K562 (cell line): ENCODE measurements around the gene CBX1. TPM values are rescaled to one million over a fixed set of nuclear protein-coding genes. Genes with fewer than 3 reads are reported as not detected.

ENCODE experiments used
- ATAC-seq: fragments of 200-7000 bp; cut with Tn5 transposase; 3 replicates; pipeline ENCODE4 v1.9.1; 2020; ENCODE audit warnings: moderate library complexity
- BruUV-seq: library from RNA; stranded (reverse); fragments of 400-500 nt; replicated peaks from 2 replicates; lab custom pipeline; 2021; lab: Mats Ljungman, UMichigan
- CTCF ChIA-PET: fragments of 300-600 bp; formaldehyde crosslinking; extraction: SDS; loops from one replicate; lab custom pipeline; 2021; ENCODE audit warnings: low intra/inter-chr PET ratio; lab: Yijun Ruan, JAX
- POLR2A ChIA-PET: fragments of 300-600, 350-650 bp; sonication (Branson Sonifier 250); formaldehyde crosslinking; extraction: SDS; loops from one replicate; lab custom pipeline; 2021; ENCODE audit warnings: antibody characterized with exemption, inconsistent platforms; lab: Yijun Ruan, JAX
- DNase-seq, 4 experiments: peaks; one replicate each; pipeline versions ENCODE4 v3.0.0 to v3.0.0-alpha.2; 2011 to 2018; ENCODE audit warnings: low spot score in 3 of 4, mixed read lengths in 3 of 4; ENCODE audit errors: extremely low read depth in 1 of 4
- FAIRE-seq: peaks from 2 replicates; lab custom pipeline; 2011; peaks lifted over from hg19 to GRCh38; lab: Jason Lieb, UNC
- H2AFZ ChIP-seq: 2 replicates; pipeline ENCODE4 v1.6.0; 2011; ENCODE audit warnings: low read depth, low read length, control low read depth, inconsistent platforms
- H3K27ac ChIP-seq: fragments of 200-600 bp; 3 replicates; pipeline ENCODE4 v1.8.0; 2011; ENCODE audit warnings: low read depth, mild to moderate bottlenecking, control low read depth, inconsistent platforms, low read length, moderate library complexity, mixed read lengths; ENCODE audit errors: extremely low read depth
- H3K27me3 ChIP-seq, 2 experiments: fragments of 300-600 bp in 1 of 2; 2 replicates in 1 of 2; 3 replicates in 1 of 2; pipeline versions ENCODE4 v1.6.0 to v1.8.0; 2011; ENCODE audit warnings: inconsistent platforms in 2 of 2, low read length in 2 of 2, mild to moderate bottlenecking in 1 of 2, mixed read lengths in 1 of 2, moderate library complexity in 1 of 2; ENCODE audit not compliant: control insufficient read depth in 2 of 2, insufficient read depth in 2 of 2
- H3K36me3 ChIP-seq: fragments of 300-600 bp; 3 replicates; pipeline ENCODE4 v1.8.0; 2011; ENCODE audit warnings: mild to moderate bottlenecking, low read length, inconsistent platforms; ENCODE audit not compliant: control insufficient read depth, insufficient read depth
- H3K4me1 ChIP-seq, 2 experiments: fragments of 200-600 bp in 1 of 2; replicated peaks in 1 of 2; 2 replicates in 1 of 2; 3 replicates in 1 of 2; pipeline versions ENCODE4 v1.5.1 to v1.8.0; 2011; ENCODE audit warnings: inconsistent platforms in 2 of 2, low read length in 2 of 2, mild to moderate bottlenecking in 1 of 2, mixed read lengths in 1 of 2, moderate library complexity in 1 of 2; ENCODE audit not compliant: control insufficient read depth in 2 of 2, insufficient read depth in 2 of 2
- H3K4me2 ChIP-seq: 2 replicates; pipeline ENCODE4 v1.6.1; 2011; ENCODE audit warnings: low read length, control low read depth, inconsistent platforms, mixed read lengths; ENCODE audit not compliant: insufficient read depth
- H3K4me3 ChIP-seq: fragments of 200-600 bp; sonication (generic), shearing (Covaris generic); 2 replicates; pipeline ENCODE4 v1.5.1; 2016; ENCODE audit warnings: control low read depth, inconsistent platforms
- H3K79me2 ChIP-seq: fragments of 200-600 bp; 3 replicates; pipeline ENCODE4 v1.8.0; 2011; ENCODE audit warnings: low read length, inconsistent platforms; ENCODE audit not compliant: control insufficient read depth, insufficient read depth
- H3K9ac ChIP-seq, 2 experiments: 2 replicates each; pipeline versions ENCODE4 v1.6.0 to v1.6.1; 2011; ENCODE audit warnings: low read depth in 2 of 2, low read length in 2 of 2, control low read depth in 1 of 2, inconsistent platforms in 1 of 2, mild to moderate bottlenecking in 1 of 2, mixed read lengths in 1 of 2; ENCODE audit not compliant: insufficient read depth in 1 of 2
- H3K9me1 ChIP-seq: one replicate; pipeline ENCODE4 v1.6.0; 2011; ENCODE audit warnings: inconsistent platforms, mild to moderate bottlenecking, low read length, moderate library complexity; ENCODE audit not compliant: control insufficient read depth, insufficient read depth
- H3K9me3 ChIP-seq: replicated peaks from 2 replicates; pipeline ENCODE4 v1.5.1; 2011; ENCODE audit warnings: low read depth, low read length, inconsistent platforms; ENCODE audit not compliant: control insufficient read depth, insufficient read depth
- H4K20me1 ChIP-seq: replicated peaks from 2 replicates; pipeline ENCODE4 v1.6.1; 2011; ENCODE audit warnings: low read length, inconsistent platforms, mixed read lengths; ENCODE audit not compliant: control insufficient read depth, insufficient read depth
- ARID2 ChIP-seq: fragments of 450-650 bp; IDR thresholded peaks from 2 replicates; pipeline ENCODE4 v1.6.1; 2017; ENCODE audit warnings: antibody characterized with exemption, mild to moderate bottlenecking
- CEBPG ChIP-seq, 3 experiments: fragments of 200-800 bp in 1 of 3; sonication (Bioruptor generic) in 1 of 3; sonication (generic) in 1 of 3; formaldehyde crosslinking in 1 of 3; IDR thresholded peaks in 2 of 3; conservative IDR thresholded peaks in 1 of 3; 2 replicates each; pipeline versions ENCODE4 v1.6.1 to v1.8.0; 2016 to 2022; ENCODE audit warnings: missing compliant biosample characterization in 2 of 3, missing genetic modification characterization in 2 of 3, mild to moderate bottlenecking in 1 of 3, missing genetic modification reagents in 1 of 3
- FOXJ2 ChIP-seq: fragments of 200-800 bp; sonication (Bioruptor generic); IDR thresholded peaks from 2 replicates; pipeline ENCODE4 v1.6.1; 2016; ENCODE audit warnings: missing genetic modification characterization, missing compliant biosample characterization
- HMGN3 ChIP-seq: IDR thresholded peaks from 2 replicates; pipeline ENCODE4 v1.6.1; 2011; ENCODE audit warnings: borderline replicate concordance, low read depth, mild to moderate bottlenecking, mixed read lengths, low read length; ENCODE audit not compliant: insufficient read length; ENCODE audit errors: extremely low read depth
- KDM1A ChIP-seq, 2 experiments: fragments of 450-650 bp; IDR thresholded peaks; 2 replicates each; pipeline ENCODE4 v1.6.1; 2016; ENCODE audit warnings: mild to moderate bottlenecking in 2 of 2
- SIN3B ChIP-seq: fragments of 450-650 bp; IDR thresholded peaks from 2 replicates; pipeline ENCODE4 v1.6.1; 2017; ENCODE audit warnings: low read depth, mild to moderate bottlenecking, moderate library complexity
- SREBF1 ChIP-seq: fragments of 150-350 bp; IDR thresholded peaks from 2 replicates; pipeline ENCODE4 v1.6.1; 2014; ENCODE audit warnings: antibody characterized with exemption, low read depth, low read length, borderline replicate concordance
- YBX1 ChIP-seq: fragments of 450-650 bp; IDR thresholded peaks from 2 replicates; pipeline ENCODE4 v1.7.1; 2016; ENCODE audit warnings: mild to moderate bottlenecking
- ZKSCAN1 ChIP-seq: fragments of 150-350 bp; IDR thresholded peaks from 2 replicates; pipeline ENCODE4 v1.6.1; 2016; ENCODE audit warnings: low read depth, low read length
- ZNF217 ChIP-seq: sonication (generic); formaldehyde crosslinking; IDR thresholded peaks from 2 replicates; pipeline ENCODE4 v1.8.0; 2022; ENCODE audit warnings: mild to moderate bottlenecking, missing genetic modification reagents
- WGBS: fragments of 100-300 bp; shearing (Covaris generic); methylation state at CpG from one replicate; pipeline ENCODE4 v1.1.6; 2016; ENCODE audit warnings: low coverage, mixed read lengths; ENCODE audit not compliant: insufficient coverage; ENCODE audit errors: missing lambda C conversion rate; 5-methylcytosine and 5-hydroxymethylcytosine counted together
- in situ Hi-C: fragments of 300-500 bp; cut with MboI; formaldehyde crosslinking; loops from 4 replicates; pipeline ENCODE4 v1.15.0; 2018; ENCODE audit warnings: inconsistent platforms, mixed read lengths
- intact Hi-C: fragments of 100-400 bp; cut with micrococcal nuclease; formaldehyde crosslinking; loops from 2 replicates; pipeline ENCODE4 v1.14.2; 2022
- polyA plus RNA-seq, 8 experiments: library from polyadenylated mRNA; depleted of rRNA in 4 of 8; stranded (reverse) in 5 of 8; unstranded in 3 of 8; fragments of >200 nt; fragmentation: Nextera tagmentation in 2 of 8; fragmentation: Illumina TruSeq in 1 of 8; extraction: Ambion mirVana in 2 of 8; extraction: Trizol in 1 of 8; gene quantifications; 2 replicates each; pipeline versions ENCODE4 v1.2.1 to v1.2.3, GENCODE V29; 2011 to 2014; ENCODE audit warnings: inconsistent platforms in 1 of 8, missing spikeins in 1 of 8
- total RNA-seq, 7 experiments: library from RNA; depleted of rRNA in 6 of 7; stranded (reverse); fragments of >200 nt in 6 of 7; fragmentation: Illumina TruSeq in 2 of 7; extraction: Trizol in 2 of 7; gene quantifications; 2 replicates each; pipeline versions ENCODE4 v1.2.1 to v1.2.3, GENCODE V29; 2011 to 2021; ENCODE audit warnings: low replicate concordance in 1 of 7
- TF ChIP-seq, protein P1 (sequence below): fragments of 450-650 bp; IDR thresholded peaks from 2 replicates; pipeline ENCODE4 v1.6.1; 2018; ENCODE audit warnings: mild to moderate bottlenecking, low read depth; ENCODE audit not compliant: partially characterized antibody
- TF ChIP-seq, protein P2 (sequence below), 3 experiments: fragments of 200-800 bp in 1 of 3; fragments of 250-450 bp in 1 of 3; fragments of 450-650 bp in 1 of 3; sonication (Bioruptor Pico) in 1 of 3; sonication (Bioruptor generic) in 1 of 3; formaldehyde crosslinking in 1 of 3; IDR thresholded peaks; 2 replicates each; pipeline versions ENCODE4 v1.6.1 to v1.8.0; 2016 to 2022; ENCODE audit warnings: mild to moderate bottlenecking in 2 of 3, missing genetic modification characterization in 2 of 3, missing compliant biosample characterization in 1 of 3, moderate library complexity in 1 of 3
- TF ChIP-seq, protein P3 (sequence below): fragments of 250-450 bp; sonication (Bioruptor Pico); IDR thresholded peaks from 2 replicates; pipeline ENCODE4 v1.5.1; 2021; ENCODE audit warnings: mild to moderate bottlenecking

The CBX1 gene
- total and polyA plus RNA-seq, 9 of the 15 experiments (the other 6 are each of a cell fraction or from before 2014, with no cell fraction given): 10.6 to 95.7 (median 52.7) TPM

DNA sequence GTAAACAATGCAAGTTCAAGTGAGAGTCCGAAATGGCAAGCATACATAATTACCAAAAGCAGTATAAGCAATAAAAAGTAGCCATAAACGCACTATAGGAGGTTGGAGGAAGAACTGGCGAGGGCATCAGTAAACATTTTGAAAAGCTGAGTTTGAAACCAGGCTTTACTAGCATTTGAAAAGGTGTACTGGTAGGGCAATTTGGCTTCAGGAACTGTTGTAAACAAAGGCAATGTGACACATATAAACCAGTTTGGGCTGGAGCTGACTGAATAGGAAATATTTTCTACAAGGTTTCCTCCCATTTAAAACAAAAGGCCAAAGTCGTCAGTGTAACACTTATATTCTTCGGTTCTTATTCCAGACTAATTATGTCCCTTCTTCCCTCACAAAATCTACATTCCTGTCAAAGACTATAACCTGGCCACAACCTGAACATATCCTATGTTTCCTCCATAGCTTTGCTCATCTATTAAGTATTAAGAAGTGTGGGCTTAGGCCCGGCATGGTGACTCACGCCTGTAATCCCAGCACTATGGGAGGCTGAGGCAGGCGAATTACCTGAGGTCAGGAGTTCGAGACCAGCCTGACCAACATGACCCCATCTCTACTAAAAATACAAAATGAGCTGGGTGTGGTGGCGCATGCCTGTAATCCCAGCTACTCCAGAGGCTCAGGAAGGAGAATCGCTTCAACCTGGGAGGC, 7.8 kb downstream of the CBX1 start:
- Histone ChIP-seq H3K9me1 (no peaks in the 10 kb centered on the region), H4K20me1 (no peaks in the 10 kb centered on the region), H3K27ac (no peak overlapping the region), H2AFZ (no peak overlapping the region), H3K79me2 (peaks cover 47% of the 10 kb centered on the region), H3K4me3 (no peak overlapping the region), H3K4me2 (no peak overlapping the region), H3K9ac (no peak overlapping the region), H3K36me3 (peaks cover 16% of the 10 kb centered on the region; the same call in 1 of the 3 replicates), H3K9me3 (no peaks in the 10 kb centered on the region), H3K27me3 (no peaks in the 10 kb centered on the region), H3K4me1 (peaks cover 0 to 4% of the 10 kb centered on the region in 2 experiments; a peak in 2 of 5 replicates)
- in situ Hi-C loops: no loop called here
- no peak for TF ChIP-seq FOXJ2 (tag)
- TF ChIP-seq, protein P1, sequence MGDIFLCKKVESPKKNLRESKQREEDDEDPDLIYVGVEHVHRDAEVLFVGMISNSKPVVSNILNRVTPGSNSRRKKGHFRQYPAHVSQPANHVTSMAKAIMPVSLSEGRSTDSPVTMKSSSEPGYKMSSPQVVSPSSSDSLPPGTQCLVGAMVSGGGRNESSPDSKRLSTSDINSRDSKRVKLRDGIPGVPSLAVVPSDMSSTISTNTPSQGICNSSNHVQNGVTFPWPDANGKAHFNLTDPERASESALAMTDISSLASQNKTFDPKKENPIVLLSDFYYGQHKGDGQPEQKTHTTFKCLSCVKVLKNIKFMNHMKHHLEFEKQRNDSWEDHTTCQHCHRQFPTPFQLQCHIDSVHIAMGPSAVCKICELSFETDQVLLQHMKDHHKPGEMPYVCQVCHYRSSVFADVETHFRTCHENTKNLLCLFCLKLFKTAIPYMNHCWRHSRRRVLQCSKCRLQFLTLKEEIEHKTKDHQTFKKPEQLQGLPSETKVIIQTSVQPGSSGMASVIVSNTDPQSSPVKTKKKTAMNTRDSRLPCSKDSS: no peak
- TF ChIP-seq, protein P2, sequence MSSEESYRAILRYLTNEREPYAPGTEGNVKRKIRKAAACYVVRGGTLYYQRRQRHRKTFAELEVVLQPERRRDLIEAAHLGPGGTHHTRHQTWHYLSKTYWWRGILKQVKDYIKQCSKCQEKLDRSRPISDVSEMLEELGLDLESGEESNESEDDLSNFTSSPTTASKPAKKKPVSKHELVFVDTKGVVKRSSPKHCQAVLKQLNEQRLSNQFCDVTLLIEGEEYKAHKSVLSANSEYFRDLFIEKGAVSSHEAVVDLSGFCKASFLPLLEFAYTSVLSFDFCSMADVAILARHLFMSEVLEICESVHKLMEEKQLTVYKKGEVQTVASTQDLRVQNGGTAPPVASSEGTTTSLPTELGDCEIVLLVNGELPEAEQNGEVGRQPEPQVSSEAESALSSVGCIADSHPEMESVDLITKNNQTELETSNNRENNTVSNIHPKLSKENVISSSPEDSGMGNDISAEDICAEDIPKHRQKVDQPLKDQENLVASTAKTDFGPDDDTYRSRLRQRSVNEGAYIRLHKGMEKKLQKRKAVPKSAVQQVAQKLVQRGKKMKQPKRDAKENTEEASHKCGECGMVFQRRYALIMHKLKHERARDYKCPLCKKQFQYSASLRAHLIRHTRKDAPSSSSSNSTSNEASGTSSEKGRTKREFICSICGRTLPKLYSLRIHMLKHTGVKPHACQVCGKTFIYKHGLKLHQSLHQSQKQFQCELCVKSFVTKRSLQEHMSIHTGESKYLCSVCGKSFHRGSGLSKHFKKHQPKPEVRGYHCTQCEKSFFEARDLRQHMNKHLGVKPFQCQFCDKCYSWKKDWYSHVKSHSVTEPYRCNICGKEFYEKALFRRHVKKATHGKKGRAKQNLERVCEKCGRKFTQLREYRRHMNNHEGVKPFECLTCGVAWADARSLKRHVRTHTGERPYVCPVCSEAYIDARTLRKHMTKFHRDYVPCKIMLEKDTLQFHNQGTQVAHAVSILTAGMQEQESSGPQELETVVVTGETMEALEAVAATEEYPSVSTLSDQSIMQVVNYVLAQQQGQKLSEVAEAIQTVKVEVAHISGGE (CRISPR knock-in tag; IDR thresholded peaks at IDR 0.05): no peak
- no peak for TF ChIP-seq ZKSCAN1
- no peak for TF ChIP-seq KDM1A (IDR thresholded peaks at IDR 0.05)
- TF ChIP-seq ZNF217: no peak
- TF ChIP-seq SREBF1: no peak
- no peak for TF ChIP-seq CEBPG (CRISPR knock-in tag; IDR thresholded peaks at IDR 0.05)
- TF ChIP-seq CEBPG (tag; conservative IDR thresholded peaks at IDR 0.05 in 1 of 2, IDR thresholded peaks at IDR 0.05 in 1 of 2): no peak
- no peak for TF ChIP-seq HMGN3
- no peak for TF ChIP-seq SIN3B
- TF ChIP-seq ARID2: no peak
- TF ChIP-seq, protein P3, sequence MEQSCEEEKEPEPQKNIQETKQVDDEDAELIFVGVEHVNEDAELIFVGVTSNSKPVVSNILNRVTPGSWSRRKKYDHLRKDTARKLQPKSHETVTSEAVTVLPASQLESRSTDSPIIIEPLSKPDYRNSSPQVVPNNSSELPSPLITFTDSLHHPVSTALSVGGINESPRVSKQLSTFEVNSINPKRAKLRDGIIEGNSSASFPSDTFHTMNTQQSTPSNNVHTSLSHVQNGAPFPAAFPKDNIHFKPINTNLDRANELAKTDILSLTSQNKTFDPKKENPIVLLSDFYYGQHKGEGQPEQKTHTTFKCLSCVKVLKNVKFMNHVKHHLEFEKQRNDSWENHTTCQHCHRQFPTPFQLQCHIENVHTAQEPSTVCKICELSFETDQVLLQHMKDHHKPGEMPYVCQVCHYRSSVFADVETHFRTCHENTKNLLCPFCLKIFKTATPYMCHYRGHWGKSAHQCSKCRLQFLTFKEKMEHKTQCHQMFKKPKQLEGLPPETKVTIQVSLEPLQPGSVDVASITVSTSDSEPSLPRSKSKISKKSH (CRISPR knock-in tag): no peak
- no peak for TF ChIP-seq YBX1
- intact Hi-C loops: no loop called here
- BruUV-seq: no TSS peak
- ChIA-PET CTCF (no interaction called here), POLR2A (no interaction called here)
- FAIRE-seq: no peak
- 86% methylated on average over 10 of the region's 11 CpGs for WGBS
- no peak for ATAC-seq
- DNase-seq: no peak
